Measurements from ENCODE around the gene RAI14. TPM values are rescaled to one million over a fixed set of nuclear protein-coding genes. Genes with fewer than 3 reads are reported as not detected.
A peak's percentile ranks its signal among the peaks of the same experiment; 100 is the strongest.

Gene RAI14
- total RNA-seq, 6 experiments from 2014 or later = 11.9 to 30.8 (median 20.8) TPM

GRCh38 chr5:34833976-34834793, 178.1 kb downstream of the RAI14 start:
- H3K4me3 ChIP-seq = no peak overlapping the region
- DNase-seq (no peak), ATAC-seq (no peak)
- H3K9me3 ChIP-seq = no peaks in the 10 kb centered on the region
- H3K27ac ChIP-seq = no peak overlapping the region
- intact Hi-C loops (cut with DNase I) = no loop called here
- H3K27me3 ChIP-seq = no peaks in the 10 kb centered on the region
- no peaks in the 10 kb centered on the region for H3K4me1 ChIP-seq
- whole genome bisulfite sequencing (ENCODE audit: insufficient coverage, low coverage, low lambda C conversion rate, missing lambda C conversion rate) = 72% methylated on average over 9 of the region's 9 CpGs
- TF ChIP-seq CTCF (IDR thresholded peaks at IDR 0.05) = no peak
- TF ChIP-seq POLR2A (IDR thresholded peaks at IDR 0.05) = no peak
- H3K36me3 ChIP-seq = peaks cover 0 to 22% (median 5%) of the 10 kb centered on the region in 4 donors

GRCh38 chr5:34834794-34835089, 178.6 kb downstream of the RAI14 start:
- Histone ChIP-seq H3K9me3 (no peaks in the 10 kb centered on the region), H3K36me3 (peaks cover 0 to 16% (median 3%) of the 10 kb centered on the region in 4 donors), H3K4me1 (no peaks in the 10 kb centered on the region), H3K27me3 (no peaks in the 10 kb centered on the region), H3K4me3 (no peak overlapping the region), H3K27ac (no peak overlapping the region)
- whole genome bisulfite sequencing (ENCODE audit: insufficient coverage, low coverage, low lambda C conversion rate, missing lambda C conversion rate) = 83% methylated on average over 1 of the region's 1 CpG
- TF ChIP-seq CTCF (IDR thresholded peaks at IDR 0.05) (no peak), POLR2A (IDR thresholded peaks at IDR 0.05) (no peak)
- DNase-seq (no peak), ATAC-seq (no peak)
- intact Hi-C loops (cut with DNase I) = no loop called here

GRCh38 chr5:34835664-34836063, 179.5 kb downstream of the RAI14 start:
- no peak overlapping the region for H3K4me3 ChIP-seq
- H3K27ac ChIP-seq = no peak overlapping the region
- peaks cover 0 to 7% (median 1%) of the 10 kb centered on the region in 4 donors for H3K36me3 ChIP-seq
- WGBS (ENCODE audit: insufficient coverage, low coverage, low lambda C conversion rate, missing lambda C conversion rate) = 100% methylated on average over 3 of the region's 3 CpGs
- no peaks in the 10 kb centered on the region for H3K4me1 ChIP-seq
- intact Hi-C loops (cut with DNase I) = no loop called here
- TF ChIP-seq CTCF (IDR thresholded peaks at IDR 0.05) (no peak), POLR2A (IDR thresholded peaks at IDR 0.05) (no peak)
- no peak for DNase-seq
- H3K9me3 ChIP-seq = no peaks in the 10 kb centered on the region
- ATAC-seq = no peak
- no peaks in the 10 kb centered on the region for H3K27me3 ChIP-seq

GRCh38 chr5:34838785-34839714, 182.9 kb downstream of the RAI14 start, which contains the start of gene TTC23L:
TTC23L (plus strand) TSS chr5:34839164; CDS start chr5:34840672, 1,508 bp downstream.
- TF ChIP-seq POLR2A (IDR thresholded peaks at IDR 0.05) = peak; percentile 76
- TF ChIP-seq CTCF (IDR thresholded peaks at IDR 0.05) = no peak
- intact Hi-C loops (cut with DNase I) = no loop called here
- Histone ChIP-seq H3K27ac (peak within 1 kb of the TSS in 2 of 3 donors; percentile 18 to 56), H3K4me3 (peak within 1 kb of the TSS; percentile 72 to 93 (median 85)), H3K36me3 (no peaks in the 10 kb centered on the region), H3K27me3 (no peaks in the 10 kb centered on the region), H3K9me3 (no peaks in the 10 kb centered on the region), H3K4me1 (no peaks in the 10 kb centered on the region)
- ATAC-seq (peak; percentile 97 to 98 (median 98)), DNase-seq (peak; percentile 93 to 96 (median 95))
- 1% methylated on average over 25 of the region's 73 CpGs for WGBS (ENCODE audit: insufficient coverage, low coverage, low lambda C conversion rate, missing lambda C conversion rate)

All from right lobe of liver (tissue), 6 donors.